ENCODE data around the gene DLK1. TPM values are rescaled to one million over a fixed set of nuclear protein-coding genes. Genes with fewer than 3 reads are reported as not detected.

Gene DLK1
- total RNA-seq, 4 donors from 2014 or later = 0.53 to 5.1 (median 3.5) TPM

GRCh38 chr14:100710391-100710790 is 16.3 kb upstream of the DLK1 start:
- H3K27me3 ChIP-seq = peaks cover 2 to 15% (median 4%) of the 10 kb centered on the region in 3 donors
- DNase-seq (no peak), ATAC-seq (no peak)
- H3K4me3 ChIP-seq = no peak overlapping the region
- no peaks in the 10 kb centered on the region for H3K9me3 ChIP-seq
- peaks cover 3 to 18% of the 10 kb centered on the region in 2 donors for H3K4me1 ChIP-seq
- no peaks in the 10 kb centered on the region for H3K36me3 ChIP-seq
- TF ChIP-seq CTCF (IDR thresholded peaks at IDR 0.05 in 4 of 5, conservative IDR thresholded peaks at IDR 0.05 in 1 of 5) = no peak
- TF ChIP-seq POLR2A (IDR thresholded peaks at IDR 0.05) = no peak
- intact Hi-C loops (cut with DNase I; ENCODE audit: low total_unique reads) = loop anchor here (5.0 kb wide), 1 partner anchor 33 kb away; no protein-coding TSS in a partner anchor
- no peak overlapping the region for H3K27ac ChIP-seq
- in situ Hi-C loops (cut with MboI; ENCODE audit: low sequenced_read_pairs in 4 of 4) = no loop called here

DNA sequence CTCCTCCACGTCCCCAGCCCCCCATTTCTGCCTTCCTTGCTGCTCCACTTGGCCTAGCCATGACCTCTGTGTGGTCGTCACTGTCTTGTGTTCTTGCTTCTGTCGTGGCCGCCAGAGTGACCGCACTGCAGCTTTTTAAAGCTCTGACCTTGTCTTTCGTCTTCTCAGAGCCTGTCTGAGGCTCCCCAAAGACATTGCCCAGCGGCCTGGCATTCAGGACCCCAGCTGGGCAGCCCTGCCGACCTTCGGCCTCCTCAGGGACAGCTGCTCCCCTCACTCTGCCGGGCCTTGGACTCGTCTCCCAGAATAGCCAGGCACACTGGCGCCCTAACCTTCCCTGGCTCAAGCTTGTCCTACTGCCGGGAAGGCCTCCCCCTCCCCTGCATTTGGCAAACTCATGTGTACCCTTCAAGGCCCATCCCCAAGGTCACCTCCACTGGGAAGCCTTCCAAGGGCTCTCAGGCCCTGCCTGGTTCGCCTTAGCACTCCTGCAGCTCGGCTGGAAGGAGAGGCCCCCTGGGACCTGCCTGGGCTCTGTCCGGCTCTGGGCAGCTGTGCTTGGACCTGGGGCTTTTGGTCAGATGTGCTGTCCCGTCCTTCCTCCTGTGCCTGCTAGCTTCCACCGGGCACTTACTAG is 15.7 kb upstream of the DLK1 start:
- H3K9me3 ChIP-seq = no peaks in the 10 kb centered on the region
- H3K4me1 ChIP-seq = peaks cover 3 to 18% of the 10 kb centered on the region in 2 donors
- DNase-seq = no peak
- no peak for ATAC-seq
- in situ Hi-C loops (cut with MboI; ENCODE audit: low sequenced_read_pairs in 4 of 4) = no loop called here
- H3K36me3 ChIP-seq = no peaks in the 10 kb centered on the region
- H3K27ac ChIP-seq = peak overlapping the region in 1 of 4 donors; percentile 25
- TF ChIP-seq POLR2A (IDR thresholded peaks at IDR 0.05) (no peak), CTCF (IDR thresholded peaks at IDR 0.05 in 4 of 5, conservative IDR thresholded peaks at IDR 0.05 in 1 of 5) (no peak)
- peaks cover 2 to 15% (median 4%) of the 10 kb centered on the region in 3 donors for H3K27me3 ChIP-seq
- no peak overlapping the region for H3K4me3 ChIP-seq
- intact Hi-C loops (cut with DNase I; ENCODE audit: low total_unique reads) = loop anchor here (5.0 kb wide), 1 partner anchor 34 kb away; no protein-coding TSS in a partner anchor

DNA sequence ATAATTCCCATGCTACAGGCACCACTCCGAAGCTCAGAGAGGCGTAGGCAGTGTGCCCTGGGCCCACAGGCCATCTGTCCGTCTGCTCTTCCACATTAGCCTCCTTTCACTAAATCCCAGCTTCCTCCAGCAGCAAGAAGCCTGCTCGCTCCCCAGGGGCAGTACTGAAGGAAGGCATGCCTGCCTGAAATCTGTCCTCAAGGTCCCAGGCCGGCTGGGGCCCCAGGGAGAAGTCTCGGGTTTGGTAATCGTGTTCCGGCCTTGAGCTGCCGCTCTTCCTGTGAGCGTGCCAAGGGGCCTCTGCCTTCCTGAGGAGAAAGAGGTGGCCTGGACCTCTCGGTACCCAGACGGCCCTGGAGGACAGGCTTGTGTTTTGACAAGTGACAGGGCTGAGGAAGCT is 15.2 kb upstream of the DLK1 start:
- H3K36me3 ChIP-seq = no peaks in the 10 kb centered on the region
- in situ Hi-C loops (cut with MboI; ENCODE audit: low sequenced_read_pairs in 4 of 4) = no loop called here
- H3K27ac ChIP-seq = peak overlapping the region in 1 of 4 donors; percentile 25
- TF ChIP-seq POLR2A (IDR thresholded peaks at IDR 0.05) = no peak
- TF ChIP-seq CTCF (IDR thresholded peaks at IDR 0.05 in 4 of 5, conservative IDR thresholded peaks at IDR 0.05 in 1 of 5) = no peak
- intact Hi-C loops (cut with DNase I; ENCODE audit: low total_unique reads) = loop anchor here (5.0 kb wide), 1 partner anchor 34 kb away; no protein-coding TSS in a partner anchor
- H3K27me3 ChIP-seq = peaks cover 2 to 15% (median 4%) of the 10 kb centered on the region in 3 donors
- DNase-seq (no peak), ATAC-seq (no peak)
- H3K9me3 ChIP-seq = no peaks in the 10 kb centered on the region
- H3K4me1 ChIP-seq = peaks cover 3 to 18% of the 10 kb centered on the region in 2 donors
- no peak overlapping the region for H3K4me3 ChIP-seq

DNA sequence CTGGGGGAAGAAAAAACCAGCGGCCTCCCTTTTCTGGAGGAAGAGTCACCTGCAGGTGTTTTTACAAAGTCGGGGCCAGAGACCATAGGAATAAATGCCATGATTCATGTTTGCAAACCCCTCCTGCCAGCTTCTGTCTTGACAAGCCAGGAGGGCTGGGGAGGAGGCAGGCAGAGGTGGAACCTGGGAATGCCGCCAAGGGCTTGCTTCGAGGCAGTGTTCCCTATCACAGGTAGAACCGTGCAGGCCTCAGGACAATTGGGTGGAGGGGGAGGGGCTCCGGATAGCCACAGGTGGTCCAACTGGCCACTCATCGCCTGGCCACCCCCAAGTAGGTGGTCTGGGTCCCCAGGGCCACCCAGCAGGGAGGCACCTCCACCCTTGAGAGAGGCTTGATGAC is 14.2 kb upstream of the DLK1 start:
- Histone ChIP-seq H3K4me1 (peaks cover 3 to 18% of the 10 kb centered on the region in 2 donors), H3K27me3 (peaks cover 2 to 15% (median 4%) of the 10 kb centered on the region in 3 donors), H3K4me3 (no peak overlapping the region), H3K36me3 (no peaks in the 10 kb centered on the region), H3K27ac (no peak overlapping the region), H3K9me3 (no peaks in the 10 kb centered on the region)
- in situ Hi-C loops (cut with MboI; ENCODE audit: low sequenced_read_pairs in 4 of 4) (no loop called here), intact Hi-C loops (cut with DNase I; ENCODE audit: low total_unique reads) (loop anchor here (5.0 kb wide), 1 partner anchor 35 kb away; no protein-coding TSS in a partner anchor)
- TF ChIP-seq POLR2A (IDR thresholded peaks at IDR 0.05) (no peak), CTCF (IDR thresholded peaks at IDR 0.05 in 4 of 5, conservative IDR thresholded peaks at IDR 0.05 in 1 of 5) (no peak)
- ATAC-seq (no peak), DNase-seq (no peak)
